Activated CD4-positive, alpha-beta T cell treated with anti-CD3 and anti-CD28 coated beads, Interleukin-2, amount 50 U/mL, for 4 hours (primary cell): ENCODE data around the gene PARD6G.
"Not testable (repeated sequence)": the region's sequence is repeated elsewhere in the genome, so short reads cannot be mapped to it uniquely, and the experiment has no call there.

Experiments
- DNase-seq, 2 experiments: peaks; one replicate each; pipeline ENCODE4 v3.0.0-alpha.2; 2020

The PARD6G gene

DNA sequence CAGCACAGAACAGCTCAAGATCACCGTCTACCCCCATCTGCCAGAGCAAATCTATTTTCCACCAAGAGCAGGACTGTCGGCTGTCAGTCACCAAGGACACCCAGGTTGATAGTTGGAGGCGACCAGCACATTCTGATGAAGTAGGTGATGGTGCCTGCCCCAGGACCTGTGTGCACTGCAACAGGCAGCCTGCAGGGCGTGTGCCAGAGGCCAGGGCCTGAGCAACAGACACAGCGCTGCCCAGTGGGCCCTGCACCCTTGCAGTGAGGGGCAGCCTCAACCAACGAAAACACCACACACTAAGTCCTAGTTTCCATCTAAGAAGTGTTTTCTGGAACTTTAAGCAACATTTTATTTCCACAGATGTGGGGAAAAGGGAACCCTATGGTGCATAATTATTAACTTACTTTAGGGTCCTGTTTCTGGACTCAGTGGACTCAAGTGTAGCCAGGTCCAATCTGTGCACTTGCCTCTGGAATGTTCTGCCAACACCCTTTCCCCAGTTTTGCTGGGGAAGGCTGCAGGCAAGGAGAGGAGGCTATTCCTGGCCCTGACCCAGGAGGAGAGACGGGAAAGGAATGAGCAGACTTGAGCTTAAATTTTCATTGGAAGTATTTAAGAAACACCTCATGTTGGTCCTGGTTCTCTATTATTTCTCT, 76.8 kb downstream of the PARD6G start:
- DNase-seq: no peak

DNA sequence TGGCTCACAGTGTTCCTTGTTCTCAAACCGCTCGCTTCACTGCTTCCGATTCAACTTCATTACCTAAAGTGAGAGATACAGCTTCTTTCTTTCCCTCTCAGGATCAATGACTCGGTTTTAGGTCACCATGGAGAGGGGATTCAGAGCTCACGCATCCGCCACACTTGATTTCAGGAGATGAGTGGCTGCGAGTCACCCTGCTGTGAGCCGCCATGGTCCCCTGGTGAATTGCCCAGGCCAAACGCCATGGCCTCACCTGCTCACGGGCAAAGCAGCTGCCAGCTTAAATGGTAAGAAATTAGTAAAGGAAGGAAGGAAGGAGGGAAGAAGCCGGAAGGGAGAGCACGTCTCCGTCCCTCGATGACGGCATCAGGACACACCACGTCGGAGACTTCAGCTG, 77.7 kb downstream of the PARD6G start:
- DNase-seq: no peak

DNA sequence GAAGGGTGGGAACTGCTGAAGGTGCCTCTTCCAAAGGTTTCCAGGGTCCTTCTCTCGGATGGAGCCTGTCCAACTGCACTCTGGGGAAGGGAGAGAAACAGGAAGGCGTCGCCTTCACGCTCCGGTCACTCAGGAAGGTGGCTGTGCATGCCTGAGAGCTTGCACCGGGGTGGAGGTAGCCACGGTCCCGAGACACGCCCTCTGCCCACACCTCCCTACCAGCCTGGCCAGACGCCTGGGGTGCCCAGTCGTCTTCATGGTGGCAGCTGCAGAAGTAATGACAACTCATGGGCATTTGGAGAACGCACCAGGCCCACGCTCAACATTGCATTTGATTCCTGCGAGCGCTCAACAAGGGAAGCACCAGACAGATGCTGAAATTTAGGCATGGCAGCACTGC, 78.3 kb downstream of the PARD6G start:
- no peak for DNase-seq

DNA sequence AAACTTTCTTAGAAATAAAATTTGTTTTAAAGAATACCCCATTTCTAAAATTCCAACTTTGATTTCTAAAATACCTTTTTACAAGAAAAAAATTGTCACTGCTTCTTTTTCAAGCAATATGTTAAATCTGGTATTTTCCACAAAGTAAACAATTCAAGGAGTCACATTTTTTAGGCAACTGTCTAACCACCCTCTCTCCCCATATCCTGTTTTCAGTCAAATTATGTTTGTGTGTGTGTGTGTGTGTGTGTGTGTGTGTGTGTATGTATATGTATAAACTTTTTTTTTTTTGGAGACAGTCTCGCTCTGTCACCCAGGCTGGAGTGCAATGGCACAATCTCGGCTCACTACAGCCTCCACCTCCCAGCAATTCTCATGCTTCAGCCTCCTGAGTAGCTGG, 79.0 kb downstream of the PARD6G start:
- no peak for DNase-seq

DNA sequence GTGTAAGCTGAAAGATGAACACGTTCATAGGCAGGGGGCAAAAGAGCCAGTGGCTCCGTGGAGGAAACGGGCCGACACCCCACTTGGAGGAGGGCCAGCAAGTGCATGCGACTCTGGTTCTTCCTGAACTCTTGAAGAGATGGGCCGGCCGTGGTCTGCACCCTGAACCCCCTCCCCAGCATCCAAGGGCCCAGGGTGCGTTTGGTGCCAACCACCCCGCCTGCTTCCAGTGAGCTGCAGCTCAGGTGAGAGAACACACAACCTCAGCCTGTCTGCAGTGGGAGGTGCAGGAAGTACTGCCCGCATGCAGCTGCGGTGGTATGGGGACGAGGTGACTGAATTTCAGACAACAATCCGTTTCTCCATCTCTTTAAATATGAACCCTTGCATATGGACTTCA, 79.4 kb downstream of the PARD6G start:
- DNase-seq: no peak

GRCh38 chr18:80167331-80167730, 80.0 kb downstream of the PARD6G start:
- DNase-seq: no peak

- no peak for DNase-seq
Measured at GRCh38 chr18:80166725-80167124, 80.6 kb downstream of the PARD6G start.

- DNase-seq: no peak
Measured at GRCh38 chr18:80166240-80166639, 81.1 kb downstream of the PARD6G start.

DNA sequence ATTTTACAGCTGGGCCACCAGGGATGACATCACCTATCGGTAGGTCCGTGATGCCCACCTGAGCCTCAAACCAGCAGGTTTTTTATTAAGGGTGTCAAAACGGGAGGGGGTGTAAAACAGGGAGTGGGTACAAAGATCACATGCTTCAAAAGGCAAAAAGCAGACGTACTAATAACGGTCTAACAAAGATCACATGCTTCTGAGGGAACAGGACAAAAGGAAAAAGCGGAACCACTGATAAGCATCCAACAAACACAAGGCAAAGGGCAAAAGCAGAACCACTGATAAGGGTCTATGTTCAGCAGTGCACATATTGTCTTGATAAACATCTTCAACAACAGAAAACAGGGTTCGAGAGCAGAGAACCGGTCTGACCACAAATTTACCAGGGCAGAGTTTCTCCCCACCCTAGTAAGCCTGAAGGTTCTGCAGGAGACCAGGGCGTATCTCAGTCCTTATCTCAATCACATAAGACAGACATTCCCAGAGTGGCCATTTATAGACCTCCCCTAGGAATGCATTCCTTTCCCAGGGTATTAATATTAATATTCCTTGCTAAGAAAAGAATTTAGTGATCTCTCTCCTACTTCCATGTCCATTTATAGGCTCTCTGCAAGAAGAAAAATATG, 82.5 kb downstream of the PARD6G start:
- DNase-seq: not testable (repeated sequence)

DNA sequence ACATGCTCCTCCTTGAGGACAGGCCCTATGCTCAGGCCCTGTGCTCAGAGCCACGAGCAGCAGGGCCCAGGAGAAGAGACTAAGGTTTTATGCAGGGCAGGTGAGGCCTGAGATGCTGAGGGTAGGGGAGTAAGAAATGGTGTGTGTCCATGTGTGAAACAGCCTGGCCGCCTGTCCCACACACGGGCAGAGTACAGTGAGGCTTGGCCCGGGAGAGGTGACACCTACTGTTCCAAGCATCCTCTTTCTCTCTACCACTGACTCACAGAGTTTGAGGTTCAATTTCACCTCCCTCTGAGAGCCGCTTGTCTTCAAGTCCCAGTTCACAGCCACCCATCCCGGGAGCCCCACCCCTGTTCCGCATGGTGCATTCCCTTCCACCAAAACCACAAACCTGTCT, 84.1 kb downstream of the PARD6G start:
- DNase-seq: no peak

- no peak for DNase-seq
Measured at GRCh38 chr18:80161781-80162417, 85.4 kb downstream of the PARD6G start.

- DNase-seq: peak; percentile 8 to 19
Measured at GRCh38 chr18:80159713-80160636, 87.3 kb downstream of the PARD6G start.

DNA sequence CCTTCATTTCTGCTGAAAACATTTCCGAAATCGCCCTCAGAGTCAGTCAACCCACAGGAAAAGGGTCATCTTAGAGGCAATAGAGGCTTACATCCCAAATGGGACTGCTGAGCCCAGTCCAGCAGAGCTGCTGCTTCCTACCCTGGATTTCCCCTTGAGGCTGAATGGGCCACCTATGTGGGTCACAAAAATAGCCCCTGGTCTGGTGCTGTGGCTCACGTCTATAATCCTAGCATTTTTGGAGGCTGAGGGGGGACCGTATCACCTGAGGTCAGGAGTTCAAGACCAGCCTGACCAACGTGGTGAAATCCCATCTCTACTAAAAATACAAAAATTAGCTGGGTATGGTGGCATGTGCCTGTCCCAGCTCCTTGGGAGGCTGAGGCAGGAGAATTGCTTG, 88.9 kb downstream of the PARD6G start:
- no peak for DNase-seq

DNA sequence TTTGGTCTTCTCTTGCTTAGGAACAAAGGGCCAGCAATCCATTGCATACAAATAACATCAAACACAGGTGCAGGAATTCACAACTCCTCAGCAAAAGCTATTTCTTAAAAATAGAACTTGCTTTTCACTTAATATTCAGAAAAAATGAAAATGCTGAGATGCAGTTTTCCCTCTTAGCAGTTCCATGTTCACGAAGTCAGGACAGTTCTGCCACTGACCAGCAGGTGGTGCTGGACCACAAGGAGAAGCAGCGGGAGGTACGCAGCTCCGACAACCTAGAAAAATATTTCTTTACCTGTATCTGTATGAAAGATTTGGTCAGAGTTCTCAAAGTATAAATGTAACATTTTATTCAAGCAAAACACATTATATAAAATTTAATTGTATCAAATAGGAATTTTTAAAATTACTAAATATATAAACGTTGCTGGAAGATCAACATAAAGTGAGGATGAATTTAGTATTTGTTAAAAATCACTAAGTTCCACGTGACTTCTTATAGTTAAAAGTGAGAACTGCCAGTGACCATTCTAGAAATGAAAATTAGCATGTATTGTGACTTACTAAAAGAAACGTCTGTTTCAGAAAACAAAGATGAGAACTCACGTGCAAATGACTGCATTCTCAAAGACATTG, 89.5 kb downstream of the PARD6G start:
- DNase-seq: peak; percentile 68 to 75

- peak; percentile 6 to 14 for DNase-seq
Measured at GRCh38 chr18:80154293-80154692, 93.0 kb downstream of the PARD6G start.

DNA sequence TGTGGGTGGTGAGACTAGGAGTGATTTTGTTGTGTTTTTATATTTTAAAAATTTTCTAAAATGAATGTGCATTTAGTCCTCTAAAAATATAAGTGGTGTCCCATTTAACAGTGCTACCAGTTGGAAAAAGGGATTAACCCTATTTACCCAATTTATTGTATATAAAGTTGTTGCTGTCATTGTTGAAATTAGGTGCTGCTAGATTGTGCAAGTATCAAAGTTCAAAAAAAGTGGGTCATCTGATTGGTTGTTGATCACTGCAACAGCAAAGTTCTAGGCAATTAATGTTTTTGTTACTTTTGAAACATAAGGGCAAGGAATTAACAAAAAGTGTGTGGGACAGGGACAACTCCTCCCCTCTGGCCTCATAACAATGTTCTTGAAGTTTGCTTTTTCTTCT, 97.6 kb downstream of the PARD6G start:
- DNase-seq: no peak

- no peak for DNase-seq
Measured at GRCh38 chr18:80148326-80149199, 98.8 kb downstream of the PARD6G start.

- DNase-seq: peak; percentile 65 to 67
Measured at GRCh38 chr18:80147418-80148325, 99.6 kb downstream of the PARD6G start.

- DNase-seq: no peak
Measured at GRCh38 chr18:80147037-80147417, 100.3 kb downstream of the PARD6G start.

- DNase-seq: no peak
Measured at GRCh38 chr18:80145196-80145804, 102.0 kb downstream of the PARD6G start.
